ENCODE results near the gene TTLL9.

TTLL9 gene

GRCh38 chr20:31858760-31859083 lies 11.7 kb upstream of the TTLL9 start:
- Histone ChIP-seq H3K9me3 (ENCODE audit: insufficient read depth, low read depth, low read length) (no peaks in the 10 kb centered on the region), H3K27ac (ENCODE audit: low read depth, low read length) (no peak overlapping the region), H4K12ac (ENCODE audit: low read depth, low read length) (no peak overlapping the region), H3K23ac (ENCODE audit: low read length) (no peak overlapping the region), H3K79me2 (ENCODE audit: control insufficient read depth, insufficient read depth, low read length, poor library complexity) (no peaks in the 10 kb centered on the region), H3K4ac (ENCODE audit: low read depth, low read length) (no peak overlapping the region), H3K18ac (ENCODE audit: low read length) (no peak overlapping the region), H3K79me1 (ENCODE audit: low read length) (no peaks in the 10 kb centered on the region), H3K4me3 (ENCODE audit: low read depth, low read length) (no peak overlapping the region), H3K27me3 (ENCODE audit: insufficient read depth, low read length) (no peaks in the 10 kb centered on the region), H2AK5ac (ENCODE audit: low read length) (no peak overlapping the region), H3K4me1 (ENCODE audit: control insufficient read depth in 1 of 2, insufficient read depth in 2 of 2, low read length in 2 of 2) (peaks cover 12 to 14% of the 10 kb centered on the region in 2 experiments), H4K8ac (ENCODE audit: low read depth, low read length) (no peak overlapping the region), H2BK5ac (ENCODE audit: low read depth, low read length, poor library complexity) (no peak overlapping the region), H4K91ac (ENCODE audit: low read depth, low read length) (no peak overlapping the region), H3K4me2 (ENCODE audit: low read length) (no peak overlapping the region), H3K36me3 (ENCODE audit: control insufficient read depth in 1 of 2, insufficient read depth in 2 of 2, low read length in 2 of 2) (no peaks in the 10 kb centered on the region), H2BK12ac (ENCODE audit: low read length) (no peak overlapping the region), H2AFZ (ENCODE audit: insufficient read depth, low read length, poor library complexity) (no peak overlapping the region), H3K9ac (ENCODE audit: low read length) (no peak overlapping the region), H3K14ac (ENCODE audit: low read length) (no peak overlapping the region), H2BK120ac (ENCODE audit: insufficient read depth, low read length, poor library complexity) (no peak overlapping the region)
- no CpG with 5 or more reads among the region's 3 CpGs for WGBS (ENCODE audit: extremely low coverage, insufficient coverage, insufficient read length)
- DNase-seq = no peak

DNA sequence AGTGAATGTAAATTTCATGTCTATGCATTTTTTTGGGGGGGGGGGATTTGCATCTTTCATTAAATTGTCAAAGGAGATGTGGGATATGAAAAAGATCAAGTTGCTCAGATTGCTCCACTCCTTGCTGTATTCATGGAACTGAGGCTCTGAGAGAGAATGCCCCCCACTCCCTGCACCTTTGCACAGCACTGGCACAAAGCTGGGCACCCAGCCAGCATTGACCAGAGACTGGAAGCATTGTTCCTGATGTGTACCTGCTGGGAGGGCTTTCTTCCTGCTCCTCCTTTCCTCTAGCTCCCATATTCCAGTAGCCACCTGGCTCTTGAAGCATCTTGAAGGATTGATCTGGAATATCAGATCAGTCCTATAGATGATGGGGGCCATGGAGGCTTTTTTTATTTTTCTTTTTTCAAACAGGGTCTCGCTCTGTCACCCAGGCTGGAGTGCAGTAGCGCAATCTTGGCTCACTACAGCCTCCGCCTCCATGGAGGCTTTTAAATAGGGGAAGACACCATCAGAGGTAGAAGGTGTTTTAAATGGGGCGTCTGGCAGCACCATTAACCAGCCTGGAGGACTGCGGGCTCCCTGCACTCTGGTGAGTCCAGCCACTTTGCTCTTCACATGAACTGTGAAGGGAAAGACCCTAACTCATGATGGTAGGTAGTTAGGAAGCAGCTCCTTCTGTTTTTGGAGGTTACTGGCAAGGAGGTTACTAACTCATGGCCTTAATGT lies 11.0 kb upstream of the TTLL9 start:
- H3K27me3 ChIP-seq (ENCODE audit: insufficient read depth, low read length) = no peaks in the 10 kb centered on the region
- H2AK5ac ChIP-seq (ENCODE audit: low read length) = no peak overlapping the region
- peaks cover 12 to 14% of the 10 kb centered on the region in 2 experiments for H3K4me1 ChIP-seq (ENCODE audit: control insufficient read depth in 1 of 2, insufficient read depth in 2 of 2, low read length in 2 of 2)
- H3K4ac ChIP-seq (ENCODE audit: low read depth, low read length) = no peak overlapping the region
- H3K14ac ChIP-seq (ENCODE audit: low read length) = no peak overlapping the region
- no peak overlapping the region for H3K27ac ChIP-seq (ENCODE audit: low read depth, low read length)
- no CpG with 5 or more reads among the region's 5 CpGs for WGBS (ENCODE audit: extremely low coverage, insufficient coverage, insufficient read length)
- no peak overlapping the region for H3K18ac ChIP-seq (ENCODE audit: low read length)
- H3K9me3 ChIP-seq (ENCODE audit: insufficient read depth, low read depth, low read length) = no peaks in the 10 kb centered on the region
- no peak overlapping the region for H2BK12ac ChIP-seq (ENCODE audit: low read length)
- no peak overlapping the region for H3K9ac ChIP-seq (ENCODE audit: low read length)
- no peak overlapping the region for H4K8ac ChIP-seq (ENCODE audit: low read depth, low read length)
- DNase-seq = no peak
- H4K91ac ChIP-seq (ENCODE audit: low read depth, low read length) = no peak overlapping the region
- H2BK5ac ChIP-seq (ENCODE audit: low read depth, low read length, poor library complexity) = no peak overlapping the region
- H3K4me3 ChIP-seq (ENCODE audit: low read depth, low read length) = no peak overlapping the region
- no peaks in the 10 kb centered on the region for H3K36me3 ChIP-seq (ENCODE audit: control insufficient read depth in 1 of 2, insufficient read depth in 2 of 2, low read length in 2 of 2)
- H3K4me2 ChIP-seq (ENCODE audit: low read length) = no peak overlapping the region
- no peak overlapping the region for H4K12ac ChIP-seq (ENCODE audit: low read depth, low read length)
- H2AFZ ChIP-seq (ENCODE audit: insufficient read depth, low read length, poor library complexity) = no peak overlapping the region
- H3K79me2 ChIP-seq (ENCODE audit: control insufficient read depth, insufficient read depth, low read length, poor library complexity) = no peaks in the 10 kb centered on the region
- H2BK120ac ChIP-seq (ENCODE audit: insufficient read depth, low read length, poor library complexity) = no peak overlapping the region
- no peaks in the 10 kb centered on the region for H3K79me1 ChIP-seq (ENCODE audit: low read length)
- no peak overlapping the region for H3K23ac ChIP-seq (ENCODE audit: low read length)

GRCh38 chr20:31859998-31860380 lies 10.4 kb upstream of the TTLL9 start:
- H2AK5ac ChIP-seq (ENCODE audit: low read length) = no peak overlapping the region
- no peaks in the 10 kb centered on the region for H3K79me1 ChIP-seq (ENCODE audit: low read length)
- no peak overlapping the region for H3K14ac ChIP-seq (ENCODE audit: low read length)
- no peak overlapping the region for H2BK5ac ChIP-seq (ENCODE audit: low read depth, low read length, poor library complexity)
- no peak overlapping the region for H4K12ac ChIP-seq (ENCODE audit: low read depth, low read length)
- no peak overlapping the region for H3K4me3 ChIP-seq (ENCODE audit: low read depth, low read length)
- H3K4me2 ChIP-seq (ENCODE audit: low read length) = no peak overlapping the region
- H3K27ac ChIP-seq (ENCODE audit: low read depth, low read length) = no peak overlapping the region
- WGBS (ENCODE audit: extremely low coverage, insufficient coverage, insufficient read length) = no CpG with 5 or more reads among the region's 7 CpGs
- H4K8ac ChIP-seq (ENCODE audit: low read depth, low read length) = no peak overlapping the region
- H2BK120ac ChIP-seq (ENCODE audit: insufficient read depth, low read length, poor library complexity) = no peak overlapping the region
- H3K27me3 ChIP-seq (ENCODE audit: insufficient read depth, low read length) = no peaks in the 10 kb centered on the region
- no peak for DNase-seq
- peaks cover 12 to 14% of the 10 kb centered on the region in 2 experiments for H3K4me1 ChIP-seq (ENCODE audit: control insufficient read depth in 1 of 2, insufficient read depth in 2 of 2, low read length in 2 of 2)
- no peak overlapping the region for H3K4ac ChIP-seq (ENCODE audit: low read depth, low read length)
- H3K36me3 ChIP-seq (ENCODE audit: control insufficient read depth in 1 of 2, insufficient read depth in 2 of 2, low read length in 2 of 2) = no peaks in the 10 kb centered on the region
- H2AFZ ChIP-seq (ENCODE audit: insufficient read depth, low read length, poor library complexity) = no peak overlapping the region
- H3K79me2 ChIP-seq (ENCODE audit: control insufficient read depth, insufficient read depth, low read length, poor library complexity) = no peaks in the 10 kb centered on the region
- no peak overlapping the region for H3K9ac ChIP-seq (ENCODE audit: low read length)
- H4K91ac ChIP-seq (ENCODE audit: low read depth, low read length) = no peak overlapping the region
- H3K18ac ChIP-seq (ENCODE audit: low read length) = no peak overlapping the region
- no peak overlapping the region for H3K23ac ChIP-seq (ENCODE audit: low read length)
- no peak overlapping the region for H2BK12ac ChIP-seq (ENCODE audit: low read length)
- no peaks in the 10 kb centered on the region for H3K9me3 ChIP-seq (ENCODE audit: insufficient read depth, low read depth, low read length)

DNA sequence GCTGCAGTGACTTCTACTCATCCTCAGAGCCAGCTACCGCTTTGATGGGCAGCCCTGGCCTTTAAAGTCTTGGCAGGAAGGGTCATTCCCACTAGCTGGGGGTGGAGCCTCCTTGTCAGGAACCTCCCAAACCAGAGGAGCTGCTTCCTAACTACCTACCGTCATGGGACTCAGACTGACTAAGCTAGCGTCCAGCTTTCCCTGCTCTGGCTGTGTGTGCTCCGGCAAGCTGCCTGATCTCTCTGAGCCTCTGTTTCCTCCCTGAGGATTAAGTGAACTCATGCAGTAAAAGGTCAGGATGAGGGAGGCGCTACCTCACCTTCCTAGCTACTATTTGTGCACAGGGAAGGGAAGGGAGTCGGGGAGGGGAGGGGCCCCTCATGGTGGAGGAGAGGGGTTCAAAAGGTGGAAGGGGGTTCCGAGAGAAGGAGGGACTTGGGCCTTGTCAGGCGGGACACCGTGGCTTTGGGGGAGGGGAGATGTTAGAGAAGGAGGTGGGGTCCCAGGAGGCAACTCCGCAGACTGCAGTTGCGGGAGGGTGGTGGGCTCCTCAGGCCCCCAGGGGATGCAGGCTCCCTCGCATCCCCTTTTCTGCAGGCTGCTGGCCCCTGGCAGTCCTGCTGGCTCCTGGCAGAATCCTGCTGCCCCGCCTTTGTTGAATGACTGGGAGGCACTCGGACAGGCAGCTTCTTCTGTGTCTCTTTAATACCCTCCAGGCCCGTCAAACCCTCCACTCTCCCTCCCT lies 9.9 kb upstream of the TTLL9 start:
- Histone ChIP-seq H3K18ac (ENCODE audit: low read length) (no peak overlapping the region), H3K9me3 (ENCODE audit: insufficient read depth, low read depth, low read length) (no peaks in the 10 kb centered on the region), H3K27ac (ENCODE audit: low read depth, low read length) (no peak overlapping the region), H3K9ac (ENCODE audit: low read length) (no peak overlapping the region), H4K91ac (ENCODE audit: low read depth, low read length) (no peak overlapping the region), H3K79me1 (ENCODE audit: low read length) (no peaks in the 10 kb centered on the region), H3K4me1 (ENCODE audit: control insufficient read depth in 1 of 2, insufficient read depth in 2 of 2, low read length in 2 of 2) (peaks cover 12 to 14% of the 10 kb centered on the region in 2 experiments), H2BK5ac (ENCODE audit: low read depth, low read length, poor library complexity) (no peak overlapping the region), H4K12ac (ENCODE audit: low read depth, low read length) (no peak overlapping the region), H3K14ac (ENCODE audit: low read length) (no peak overlapping the region), H2AK5ac (ENCODE audit: low read length) (no peak overlapping the region), H3K27me3 (ENCODE audit: insufficient read depth, low read length) (no peaks in the 10 kb centered on the region), H3K4me2 (ENCODE audit: low read length) (peak overlapping the region; percentile 87), H2BK120ac (ENCODE audit: insufficient read depth, low read length, poor library complexity) (no peak overlapping the region), H3K79me2 (ENCODE audit: control insufficient read depth, insufficient read depth, low read length, poor library complexity) (no peaks in the 10 kb centered on the region), H3K4ac (ENCODE audit: low read depth, low read length) (no peak overlapping the region), H2BK12ac (ENCODE audit: low read length) (no peak overlapping the region), H3K36me3 (ENCODE audit: control insufficient read depth in 1 of 2, insufficient read depth in 2 of 2, low read length in 2 of 2) (no peaks in the 10 kb centered on the region), H4K8ac (ENCODE audit: low read depth, low read length) (peak overlapping the region; percentile 10), H3K4me3 (ENCODE audit: low read depth, low read length) (no peak overlapping the region), H3K23ac (ENCODE audit: low read length) (no peak overlapping the region), H2AFZ (ENCODE audit: insufficient read depth, low read length, poor library complexity) (peak overlapping the region; percentile 59)
- no CpG with 5 or more reads among the region's 15 CpGs for WGBS (ENCODE audit: extremely low coverage, insufficient coverage, insufficient read length)
- peak; percentile 77 to 86 for DNase-seq
